ENCODE data around the gene LRRC75A. TPM values are rescaled to one million over a fixed set of nuclear protein-coding genes. Genes with fewer than 3 reads are reported as not detected.
"Not testable (repeated sequence)": the region's sequence is repeated elsewhere in the genome, so short reads cannot be mapped to it uniquely, and the experiment has no call there.

Gene LRRC75A
- total RNA-seq, 4 donors from 2014 or later: 0.11 to 0.38 TPM; not detected in 2

DNA sequence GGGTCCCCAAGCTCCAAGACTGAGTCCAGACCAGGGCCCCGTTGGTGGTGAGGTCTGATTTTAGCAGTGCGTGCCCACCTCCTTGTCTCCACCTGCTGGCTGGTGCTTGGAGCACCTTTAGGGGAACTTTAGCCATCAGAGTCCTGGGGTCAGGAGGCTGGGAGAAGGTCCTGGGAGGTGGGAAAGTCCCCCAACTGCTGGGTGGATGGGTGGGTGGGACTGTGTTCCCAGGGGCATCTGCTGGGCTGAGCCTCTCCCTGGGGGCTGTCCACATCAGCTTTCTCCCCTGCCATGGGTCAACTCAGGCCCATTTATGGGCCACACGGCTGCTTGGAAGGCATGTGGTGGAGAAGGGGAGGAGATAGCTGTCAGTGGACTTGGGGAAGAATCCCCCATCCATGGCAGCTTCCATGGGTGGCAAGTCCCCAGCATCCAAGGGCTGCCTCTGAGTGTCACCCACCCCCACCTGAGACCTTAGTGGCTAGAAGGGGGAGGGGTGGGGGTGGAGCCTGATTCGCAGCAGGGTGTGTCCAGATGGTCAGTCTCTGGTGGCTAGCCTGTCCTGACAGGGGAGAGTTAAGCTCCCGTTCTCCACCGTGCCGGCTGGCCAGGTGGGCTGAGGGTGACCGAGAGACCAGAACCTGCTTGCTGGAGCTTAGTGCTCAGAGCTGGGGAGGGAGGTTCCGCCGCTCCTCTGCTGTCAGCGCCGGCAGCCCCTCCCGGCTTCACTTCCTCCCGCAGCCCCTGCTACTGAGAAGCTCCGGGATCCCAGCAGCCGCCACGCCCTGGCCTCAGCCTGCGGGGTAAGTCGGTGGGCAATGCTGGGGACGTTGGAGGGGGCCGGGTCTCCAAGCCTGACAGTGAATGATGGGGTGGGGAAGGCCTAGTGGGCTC is 76.7 kb downstream of the LRRC75A start, which contains the start of gene TRPV2:
Gene TRPV2 (plus strand): TSS at position 541 of the 894 bp plus-strand sequence. CDS start 2,098 bp downstream, outside the sequence.
- peak within 1 kb of the TSS; percentile 35 to 72 (median 55) for H3K4me3 ChIP-seq
- peak within 1 kb of the TSS; percentile 79 to 93 (median 88) for H3K27ac ChIP-seq
- H3K27me3 ChIP-seq: no peaks in the 10 kb centered on the region
- H3K36me3 ChIP-seq: no peaks in the 10 kb centered on the region
- WGBS, 2 donors: 37 to 44% methylated on average over 2 to 7 of the region's 21 CpGs
- H3K9me3 ChIP-seq: no peaks in the 10 kb centered on the region
- TF ChIP-seq POLR2A (IDR thresholded peaks at IDR 0.05) (no peak), CTCF (IDR thresholded peaks at IDR 0.05) (peak in 4 of 6 experiments; percentile 26 to 50 (median 31))
- no peak for DNase-seq
- intact Hi-C loops (cut with DNase I): no loop called here
- peaks cover 5 to 48% (median 29%) of the 10 kb centered on the region in 3 donors for H3K4me1 ChIP-seq

DNA sequence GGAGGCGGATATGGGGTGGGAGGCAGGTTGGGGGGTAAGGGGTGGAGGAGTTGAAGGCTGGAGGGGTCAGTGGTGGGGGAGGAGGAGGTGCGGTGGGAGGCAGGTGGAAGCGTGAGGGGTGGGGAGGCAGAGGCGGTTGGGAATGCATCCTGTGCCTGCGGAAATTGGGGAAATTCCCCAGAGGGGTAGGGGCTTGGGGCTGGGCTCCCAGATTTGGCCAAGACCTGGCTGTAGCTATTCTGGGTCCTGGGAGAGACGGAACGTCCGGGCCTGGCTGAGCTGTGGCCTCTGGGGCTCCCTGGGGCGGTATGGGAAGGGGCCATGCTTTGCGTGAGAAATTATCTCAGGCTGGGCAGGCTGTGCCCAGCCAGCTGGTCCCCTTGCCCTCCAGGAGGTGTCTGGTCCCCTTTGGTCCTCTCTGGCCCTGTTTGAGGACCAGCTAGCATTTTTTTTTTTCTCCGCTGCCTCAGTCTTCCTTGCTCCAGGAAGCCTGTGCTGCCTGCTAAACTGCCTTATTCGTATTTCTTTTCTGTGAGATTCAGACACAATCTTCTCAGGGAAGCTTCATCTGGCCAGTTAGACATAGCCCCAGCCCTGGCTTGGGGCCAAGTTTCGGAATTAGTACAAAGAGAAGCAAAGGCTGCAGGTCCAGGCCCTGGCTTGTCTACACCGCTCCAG is 83.9 kb downstream of the LRRC75A start:
- peak overlapping the region; percentile 7 to 84 (median 74) for H3K27ac ChIP-seq
- no peak for TF ChIP-seq POLR2A (IDR thresholded peaks at IDR 0.05)
- TF ChIP-seq CTCF (IDR thresholded peaks at IDR 0.05): no peak
- no peaks in the 10 kb centered on the region for H3K9me3 ChIP-seq
- H3K36me3 ChIP-seq: no peaks in the 10 kb centered on the region
- H3K27me3 ChIP-seq: peaks cover 0 to 14% (median 0%) of the 10 kb centered on the region in 4 donors
- H3K4me3 ChIP-seq: peak overlapping the region in 2 of 4 donors; percentile 18 to 71
- WGBS, 2 donors: 19 to 26% methylated on average over 11 to 13 of the region's 14 CpGs
- H3K4me1 ChIP-seq: peaks cover 4 to 23% (median 14%) of the 10 kb centered on the region in 3 donors
- DNase-seq: no peak
- intact Hi-C loops (cut with DNase I): no loop called here

DNA sequence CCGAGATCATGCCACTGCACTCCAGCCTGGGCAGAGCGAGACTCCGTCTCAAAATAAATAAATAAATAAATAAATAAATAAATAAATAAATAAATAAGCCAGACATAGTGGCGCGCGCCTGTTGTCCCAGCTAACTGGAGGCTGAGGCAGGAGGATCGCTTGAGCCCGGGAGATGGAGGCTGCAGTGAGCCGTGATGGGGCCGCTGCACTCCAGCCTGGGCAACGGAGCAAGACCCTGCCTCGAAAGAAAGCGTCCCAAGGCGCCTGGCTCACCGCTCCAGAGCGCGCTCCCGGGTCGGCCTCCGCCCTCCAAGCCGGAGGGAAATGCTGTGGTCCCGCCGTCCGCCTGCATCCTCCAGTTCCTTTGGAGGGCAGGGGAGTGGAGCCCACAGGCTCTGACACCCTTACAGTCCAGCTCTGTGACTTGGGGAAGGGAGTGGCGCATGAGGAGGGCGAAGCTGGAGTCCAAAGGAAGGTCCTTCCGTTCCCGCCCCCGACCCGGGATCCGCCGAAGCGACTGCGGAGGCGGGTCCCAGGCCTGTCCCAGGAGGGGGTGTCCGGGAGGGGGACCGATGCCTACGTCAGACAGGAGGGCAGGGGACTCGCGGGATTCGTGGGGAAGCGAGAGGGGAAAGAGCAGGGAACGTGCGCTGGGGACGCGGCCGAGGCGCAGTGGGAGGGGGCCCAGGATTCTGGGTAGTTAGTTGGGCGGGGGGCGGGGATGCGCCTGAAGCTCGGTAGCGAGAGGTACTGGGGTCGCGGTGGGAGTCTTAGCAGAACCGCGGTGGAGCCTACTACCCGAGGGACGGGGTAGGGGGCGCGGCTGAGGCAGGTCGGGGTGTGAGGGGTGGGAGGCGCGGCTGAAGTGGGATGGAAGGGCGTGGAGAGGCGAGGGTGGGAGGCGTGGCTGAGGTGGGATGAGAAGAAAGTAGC is 85.0 kb downstream of the LRRC75A start:
- no peaks in the 10 kb centered on the region for H3K9me3 ChIP-seq
- peak overlapping the region; percentile 32 to 71 (median 55) for H3K4me3 ChIP-seq
- intact Hi-C loops (cut with DNase I): no loop called here
- DNase-seq: no peak
- H3K27me3 ChIP-seq: peaks cover 0 to 14% (median 0%) of the 10 kb centered on the region in 4 donors
- no peaks in the 10 kb centered on the region for H3K36me3 ChIP-seq
- H3K27ac ChIP-seq: peak overlapping the region; percentile 31 to 84 (median 74)
- H3K4me1 ChIP-seq: peaks cover 4 to 23% (median 14%) of the 10 kb centered on the region in 3 donors
- TF ChIP-seq POLR2A (IDR thresholded peaks at IDR 0.05) (no peak), CTCF (IDR thresholded peaks at IDR 0.05) (no peak)
- 14 to 33% methylated on average over 13 to 23 of the region's 67 CpGs for WGBS, 2 donors

DNA sequence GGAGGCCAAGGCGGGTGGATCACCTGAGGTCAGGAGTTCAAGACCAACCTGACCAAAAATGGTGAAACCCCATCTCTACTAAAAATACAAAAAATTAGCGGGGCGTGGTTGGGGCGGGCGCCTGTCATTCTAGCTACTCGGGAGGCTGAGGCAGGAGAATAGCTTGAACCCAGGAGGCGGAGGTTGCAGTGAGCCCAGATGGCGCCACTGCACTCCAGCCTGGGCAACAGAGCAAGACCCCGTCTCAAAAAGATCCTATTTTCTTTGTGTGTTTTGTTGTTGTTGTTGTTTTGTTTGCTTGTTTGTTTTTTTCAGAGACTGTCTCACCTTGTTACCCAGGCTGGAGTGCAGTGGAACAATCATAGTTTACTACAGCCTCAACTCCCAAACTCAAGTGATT is 88.1 kb downstream of the LRRC75A start:
- intact Hi-C loops (cut with DNase I); DNase-seq; H3K4me3 ChIP-seq; H3K9me3 ChIP-seq; H3K27ac ChIP-seq; H3K36me3 ChIP-seq: not testable (repeated sequence)
- peaks cover 0 to 14% (median 0%) of the 10 kb centered on the region in 4 donors for H3K27me3 ChIP-seq
- 85 to 87% methylated on average over 9 of the region's 9 CpGs for WGBS, 2 donors
- peaks cover 4 to 23% (median 14%) of the 10 kb centered on the region in 3 donors for H3K4me1 ChIP-seq
